ENCODE data around the gene GDF2.

The GDF2 gene

DNA sequence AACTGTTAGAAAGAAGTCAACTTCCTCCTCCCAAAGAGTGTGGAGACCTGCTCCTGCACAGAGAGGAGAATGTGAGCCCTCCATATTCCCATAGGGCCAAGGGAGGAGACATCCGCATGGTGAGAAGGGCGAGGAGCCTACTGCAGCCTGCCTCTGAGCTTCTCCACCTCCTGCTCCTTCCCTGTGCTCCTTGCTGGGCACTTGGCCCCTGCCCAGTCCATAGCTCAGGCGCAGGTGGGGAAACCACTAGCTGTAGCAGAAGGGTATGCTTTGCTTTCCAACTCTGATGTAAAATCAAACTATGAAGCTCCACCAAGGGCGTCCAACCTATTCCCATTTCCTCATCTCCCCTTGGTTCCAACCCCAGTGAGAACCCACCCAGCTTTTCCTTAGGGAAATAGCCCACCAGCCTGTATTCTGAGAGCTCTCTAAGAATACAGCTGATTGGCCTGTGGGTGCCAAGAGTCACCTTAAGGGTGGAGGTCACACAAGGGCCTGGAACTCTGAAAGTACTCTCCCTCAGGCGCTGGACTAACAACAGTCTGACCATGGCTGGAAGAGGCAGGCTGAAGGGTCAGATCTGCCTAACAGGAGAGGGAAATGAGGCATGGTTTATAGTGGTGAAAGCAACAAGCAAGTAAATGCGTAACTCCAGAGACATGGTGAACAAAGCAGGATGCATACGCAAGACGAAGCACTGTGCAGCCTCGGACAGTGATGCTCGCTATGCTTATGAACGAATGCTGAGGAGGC lies 47.9 kb downstream of the GDF2 start:
- no peak overlapping the region for H3K27ac ChIP-seq (ENCODE audit: low read length)
- H3K9me3 ChIP-seq (ENCODE audit: control insufficient read depth in 2 of 2, low read length in 2 of 2) = no peaks in the 10 kb centered on the region
- no peak overlapping the region for H3K4me3 ChIP-seq (ENCODE audit: low read length in 2 of 2)
- H3K27me3 ChIP-seq (ENCODE audit: control insufficient read depth in 1 of 2, insufficient read depth in 2 of 2, low read length in 2 of 2) = no peaks in the 10 kb centered on the region
- H3K9ac ChIP-seq (ENCODE audit: low read length in 2 of 2) = no peak overlapping the region
- no peaks in the 10 kb centered on the region for H3K36me3 ChIP-seq (ENCODE audit: control insufficient read depth in 2 of 2, insufficient read depth in 2 of 2, low read length in 2 of 2)
- peaks cover 10% of the 10 kb centered on the region for H3K4me1 ChIP-seq (ENCODE audit: control insufficient read depth, insufficient read depth, low read length)

DNA sequence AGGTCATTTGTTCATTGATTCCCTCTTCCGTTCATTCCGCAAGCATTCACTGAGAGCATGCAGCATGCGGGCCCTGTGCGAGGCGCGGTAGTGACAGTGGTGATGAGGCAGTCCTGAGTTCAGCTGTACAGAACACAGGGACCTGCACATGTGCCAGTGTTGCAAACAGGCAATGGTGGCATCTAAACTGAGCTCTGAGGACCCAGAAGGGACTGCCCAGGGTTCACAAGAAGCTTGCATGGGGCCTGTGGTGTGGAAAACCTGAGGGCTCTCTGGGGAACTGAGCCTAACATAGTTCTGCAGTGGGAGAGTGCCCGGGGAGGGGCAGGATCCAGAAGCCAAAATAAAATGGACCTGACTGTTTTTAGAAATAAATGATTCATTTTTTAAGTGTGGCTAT lies 48.6 kb downstream of the GDF2 start:
- H3K27ac ChIP-seq (ENCODE audit: low read length) = no peak overlapping the region
- peaks cover 16% of the 10 kb centered on the region for H3K4me1 ChIP-seq (ENCODE audit: control insufficient read depth, insufficient read depth, low read length)

DNA sequence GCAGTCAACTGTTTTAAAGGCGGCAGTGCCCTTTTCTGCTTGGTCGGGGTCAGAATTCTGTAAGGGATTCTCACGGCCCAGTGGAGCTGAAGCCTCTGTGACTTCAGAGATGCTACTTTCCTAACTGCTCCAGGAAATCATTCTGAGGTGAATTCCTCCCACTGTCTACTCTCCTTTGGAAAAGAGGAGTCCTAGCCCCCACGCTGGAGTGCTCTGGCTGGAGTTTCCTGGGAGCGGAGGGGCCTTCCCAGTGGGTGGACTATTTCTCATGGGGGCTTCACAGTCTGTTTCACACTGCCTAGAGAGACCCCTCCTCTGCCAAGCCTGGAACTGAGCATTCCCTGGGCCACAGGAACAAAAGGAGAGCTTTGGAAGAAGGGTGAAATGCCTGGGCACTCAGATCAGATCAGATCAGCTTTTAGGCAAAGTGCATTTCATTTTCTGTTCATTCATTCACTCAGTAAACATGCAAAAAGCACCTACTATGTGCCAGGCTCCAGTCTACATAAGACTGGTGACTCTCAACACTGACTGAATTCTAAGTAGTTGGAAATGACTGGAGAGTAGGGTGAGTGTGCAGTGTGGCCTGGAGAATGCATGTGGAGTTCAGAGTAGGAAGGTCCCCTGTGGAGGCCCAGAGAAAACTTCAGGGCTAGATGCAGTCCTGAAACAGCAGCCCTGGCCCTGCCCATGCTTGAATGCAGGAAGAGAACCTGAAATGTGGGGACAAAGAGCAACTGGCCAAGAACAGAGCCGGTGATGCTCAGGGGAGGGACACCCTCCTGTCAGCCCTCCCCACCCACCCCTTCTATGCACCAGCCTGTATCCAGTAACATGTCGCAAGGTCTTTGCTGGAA lies 49.6 kb downstream of the GDF2 start:
- Histone ChIP-seq H3K4me3 (ENCODE audit: low read length in 2 of 2) (no peak overlapping the region), H3K36me3 (ENCODE audit: control insufficient read depth in 2 of 2, insufficient read depth in 2 of 2, low read length in 2 of 2) (no peaks in the 10 kb centered on the region), H3K9me3 (ENCODE audit: control insufficient read depth in 2 of 2, low read length in 2 of 2) (no peaks in the 10 kb centered on the region), H3K27ac (ENCODE audit: low read length) (no peak overlapping the region), H3K4me1 (ENCODE audit: control insufficient read depth, insufficient read depth, low read length) (peaks cover 16% of the 10 kb centered on the region), H3K9ac (ENCODE audit: low read length in 2 of 2) (no peak overlapping the region), H3K27me3 (ENCODE audit: control insufficient read depth in 1 of 2, insufficient read depth in 2 of 2, low read length in 2 of 2) (no peaks in the 10 kb centered on the region)

More for the DNA sequence above, 48.6 kb downstream of the GDF2 start:
- no peaks in the 10 kb centered on the region for H3K9me3 ChIP-seq (ENCODE audit: control insufficient read depth in 2 of 2, low read length in 2 of 2)
- no peaks in the 10 kb centered on the region for H3K36me3 ChIP-seq (ENCODE audit: control insufficient read depth in 2 of 2, insufficient read depth in 2 of 2, low read length in 2 of 2)
- H3K4me3 ChIP-seq (ENCODE audit: low read length in 2 of 2) = no peak overlapping the region
- H3K9ac ChIP-seq (ENCODE audit: low read length in 2 of 2) = no peak overlapping the region
- no peaks in the 10 kb centered on the region for H3K27me3 ChIP-seq (ENCODE audit: control insufficient read depth in 1 of 2, insufficient read depth in 2 of 2, low read length in 2 of 2)

DNA sequence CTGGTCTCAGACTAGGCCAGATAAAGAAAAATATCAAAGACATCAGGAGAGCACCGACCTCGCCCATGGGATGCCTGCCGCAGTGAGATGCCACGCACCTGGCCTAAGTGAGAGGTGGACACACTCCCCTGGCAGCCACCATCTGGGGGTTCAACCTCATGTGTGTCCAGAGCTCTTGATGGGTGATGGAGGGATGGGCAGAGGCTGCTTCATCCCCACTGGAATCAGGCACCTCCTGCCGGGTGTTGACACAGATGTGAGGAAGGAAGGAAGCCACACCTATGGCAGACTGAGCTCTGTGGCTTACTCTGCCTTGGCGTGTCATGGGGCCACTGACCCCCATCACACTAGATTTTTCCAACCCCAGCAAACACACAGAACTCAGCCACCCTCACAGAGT lies 50.5 kb downstream of the GDF2 start:
- H3K9ac ChIP-seq (ENCODE audit: low read length in 2 of 2) = no peak overlapping the region
- peaks cover 0 to under 1% of the 10 kb centered on the region in 2 donors for H3K27me3 ChIP-seq (ENCODE audit: control insufficient read depth in 1 of 2, insufficient read depth in 2 of 2, low read length in 2 of 2)
- no peak overlapping the region for H3K27ac ChIP-seq (ENCODE audit: low read length)
- no peaks in the 10 kb centered on the region for H3K36me3 ChIP-seq (ENCODE audit: control insufficient read depth in 2 of 2, insufficient read depth in 2 of 2, low read length in 2 of 2)
- H3K4me1 ChIP-seq (ENCODE audit: control insufficient read depth, insufficient read depth, low read length) = peaks cover 19% of the 10 kb centered on the region
- no peak overlapping the region for H3K4me3 ChIP-seq (ENCODE audit: low read length in 2 of 2)
- H3K9me3 ChIP-seq (ENCODE audit: control insufficient read depth in 2 of 2, low read length in 2 of 2) = no peaks in the 10 kb centered on the region

DNA sequence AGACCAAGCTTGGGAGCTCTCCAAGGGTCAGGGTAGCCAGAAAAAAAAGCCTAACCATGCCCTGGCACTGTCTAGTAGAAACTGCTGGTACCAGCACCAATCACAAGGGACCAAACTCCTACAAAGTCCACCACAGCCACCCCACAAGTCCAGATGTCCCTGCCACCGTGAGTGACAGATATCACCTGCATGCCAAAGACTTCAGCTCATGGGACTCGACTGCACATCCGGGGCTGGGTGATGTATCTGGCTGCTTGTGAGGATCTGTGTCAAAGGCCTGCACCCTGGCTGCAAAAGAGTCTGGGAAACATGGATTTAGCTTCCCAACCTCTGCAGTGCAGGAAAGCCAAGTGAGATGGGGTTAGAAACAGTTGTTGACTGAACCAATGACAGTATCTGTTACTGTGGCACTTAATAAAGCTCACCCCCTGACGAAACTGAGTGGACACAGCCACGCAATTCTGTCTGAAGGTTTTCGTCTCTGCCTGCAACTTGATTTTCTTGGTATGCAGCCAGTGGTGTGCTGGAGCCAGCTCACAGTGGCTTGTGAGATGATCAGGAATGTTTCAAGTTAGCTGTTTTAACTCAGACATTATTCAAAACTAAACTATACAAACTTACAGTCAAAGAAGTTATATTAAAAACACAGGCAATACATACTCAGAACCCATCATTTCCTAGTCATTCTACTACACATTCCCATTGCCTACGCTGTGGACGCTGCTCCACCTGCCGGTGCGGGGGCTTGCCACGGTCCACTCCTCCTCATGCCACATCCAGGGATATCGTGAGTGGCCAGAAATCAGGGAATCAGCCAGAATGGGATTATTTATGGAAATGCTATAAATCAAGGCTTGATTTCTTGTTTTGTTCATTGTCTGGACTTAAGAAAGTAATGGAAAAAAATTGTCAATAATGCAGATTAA lies 52.6 kb downstream of the GDF2 start:
- Histone ChIP-seq H3K9ac (ENCODE audit: low read length in 2 of 2) (peak overlapping the region in 1 of 2 donors; percentile 21), H3K27me3 (ENCODE audit: control insufficient read depth in 1 of 2, insufficient read depth in 2 of 2, low read length in 2 of 2) (peaks cover 0 to 4% of the 10 kb centered on the region in 2 donors), H3K36me3 (ENCODE audit: control insufficient read depth in 2 of 2, insufficient read depth in 2 of 2, low read length in 2 of 2) (no peaks in the 10 kb centered on the region), H3K4me1 (ENCODE audit: control insufficient read depth, insufficient read depth, low read length) (peaks cover 19% of the 10 kb centered on the region), H3K9me3 (ENCODE audit: control insufficient read depth in 2 of 2, low read length in 2 of 2) (no peaks in the 10 kb centered on the region), H3K27ac (ENCODE audit: low read length) (no peak overlapping the region), H3K4me3 (ENCODE audit: low read length in 2 of 2) (peak overlapping the region; percentile 17 to 49)

DNA sequence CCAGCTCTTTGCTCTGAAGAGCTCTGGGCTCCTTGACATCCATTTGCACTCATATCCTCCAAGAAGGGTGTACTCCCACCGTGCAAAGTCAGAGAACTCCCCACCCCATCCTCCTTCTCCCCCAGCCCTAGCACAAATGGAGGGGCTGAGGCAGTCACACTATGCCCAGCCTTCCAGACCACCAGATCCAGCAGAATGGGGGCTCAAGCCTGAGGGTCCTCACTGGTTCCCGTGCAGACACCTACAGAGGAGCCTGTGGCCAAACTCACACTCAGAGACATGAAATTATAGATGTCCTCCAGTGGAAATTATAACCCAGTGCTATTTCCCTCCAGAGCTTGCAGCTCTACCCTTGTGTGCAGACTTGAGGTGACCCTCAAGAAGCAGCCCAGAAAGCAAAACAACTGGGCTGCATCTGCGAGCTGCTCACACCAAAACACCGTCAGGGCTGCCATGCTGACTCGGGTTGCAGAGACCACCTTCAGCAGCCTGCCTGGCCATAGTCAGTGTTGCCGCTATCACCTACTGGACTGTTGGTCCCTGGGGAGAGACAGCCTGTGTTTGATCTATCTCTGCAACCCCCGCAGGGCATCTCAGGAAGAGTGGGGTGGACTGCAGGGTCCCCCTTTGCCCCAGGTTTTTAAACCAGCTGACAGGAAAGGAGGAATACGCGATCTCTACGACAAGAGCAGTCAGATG lies 54.4 kb downstream of the GDF2 start:
- Histone ChIP-seq H3K27ac (ENCODE audit: low read length) (no peak overlapping the region), H3K4me3 (ENCODE audit: low read length in 2 of 2) (no peak overlapping the region), H3K27me3 (ENCODE audit: control insufficient read depth in 1 of 2, insufficient read depth in 2 of 2, low read length in 2 of 2) (peaks cover 0 to 10% of the 10 kb centered on the region in 2 donors), H3K36me3 (ENCODE audit: control insufficient read depth in 2 of 2, insufficient read depth in 2 of 2, low read length in 2 of 2) (no peaks in the 10 kb centered on the region), H3K4me1 (ENCODE audit: control insufficient read depth, insufficient read depth, low read length) (peaks cover 19% of the 10 kb centered on the region), H3K9me3 (ENCODE audit: control insufficient read depth in 2 of 2, low read length in 2 of 2) (no peaks in the 10 kb centered on the region), H3K9ac (ENCODE audit: low read length in 2 of 2) (no peak overlapping the region)

All from stomach smooth muscle (tissue), 2 donors.